ENCODE data around the gene EXOSC10.

DNA sequence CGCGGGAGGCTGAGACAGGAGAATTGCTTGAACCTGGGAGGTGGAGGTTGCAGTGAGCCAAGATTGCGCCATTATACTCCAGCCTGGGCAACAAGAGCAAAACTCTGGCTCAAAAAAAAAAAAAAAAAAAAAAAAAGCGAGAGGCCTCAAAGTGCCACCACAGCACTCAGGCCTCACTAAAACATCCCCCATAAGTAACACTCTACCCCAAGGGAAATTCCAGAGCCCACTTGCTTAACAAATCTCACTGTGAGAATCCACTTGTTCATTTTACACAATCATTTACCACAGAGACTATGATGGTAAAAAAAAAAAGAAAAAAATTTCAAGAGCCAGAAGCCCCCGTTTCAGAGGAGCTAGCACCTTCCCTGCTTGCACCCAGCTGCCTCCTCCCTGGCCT lies 26.3 kb upstream of the EXOSC10 start:
- TF ChIP-seq SIN3A (IDR thresholded peaks at IDR 0.05; ENCODE audit: borderline replicate concordance, insufficient read depth, low read length) (no peak), TAF1 (IDR thresholded peaks at IDR 0.05; ENCODE audit: borderline replicate concordance, insufficient read depth, low read length) (no peak)

Measured in PFSK-1 (cell line).